GM20000 (cell line): Measurements from ENCODE around the gene ANKRD9.

Experiments used
- DNase-seq: peaks from one replicate; pipeline ENCODE4 v3.0.0; 2012; ENCODE audit warnings: low spot score
- TF ChIP-seq, protein P1 (sequence below): IDR thresholded peaks from 2 replicates; pipeline ENCODE4 v1.5.1; 2012; ENCODE audit warnings: mild to moderate bottlenecking, control low read depth; ENCODE audit errors: extremely low read depth, missing control alignments

ANKRD9 gene

GRCh38 chr14:102539544-102540314 lies 30.2 kb upstream of the ANKRD9 start:
- DNase-seq: no peak
- TF ChIP-seq, protein P1, sequence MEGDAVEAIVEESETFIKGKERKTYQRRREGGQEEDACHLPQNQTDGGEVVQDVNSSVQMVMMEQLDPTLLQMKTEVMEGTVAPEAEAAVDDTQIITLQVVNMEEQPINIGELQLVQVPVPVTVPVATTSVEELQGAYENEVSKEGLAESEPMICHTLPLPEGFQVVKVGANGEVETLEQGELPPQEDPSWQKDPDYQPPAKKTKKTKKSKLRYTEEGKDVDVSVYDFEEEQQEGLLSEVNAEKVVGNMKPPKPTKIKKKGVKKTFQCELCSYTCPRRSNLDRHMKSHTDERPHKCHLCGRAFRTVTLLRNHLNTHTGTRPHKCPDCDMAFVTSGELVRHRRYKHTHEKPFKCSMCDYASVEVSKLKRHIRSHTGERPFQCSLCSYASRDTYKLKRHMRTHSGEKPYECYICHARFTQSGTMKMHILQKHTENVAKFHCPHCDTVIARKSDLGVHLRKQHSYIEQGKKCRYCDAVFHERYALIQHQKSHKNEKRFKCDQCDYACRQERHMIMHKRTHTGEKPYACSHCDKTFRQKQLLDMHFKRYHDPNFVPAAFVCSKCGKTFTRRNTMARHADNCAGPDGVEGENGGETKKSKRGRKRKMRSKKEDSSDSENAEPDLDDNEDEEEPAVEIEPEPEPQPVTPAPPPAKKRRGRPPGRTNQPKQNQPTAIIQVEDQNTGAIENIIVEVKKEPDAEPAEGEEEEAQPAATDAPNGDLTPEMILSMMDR: no peak

DNA sequence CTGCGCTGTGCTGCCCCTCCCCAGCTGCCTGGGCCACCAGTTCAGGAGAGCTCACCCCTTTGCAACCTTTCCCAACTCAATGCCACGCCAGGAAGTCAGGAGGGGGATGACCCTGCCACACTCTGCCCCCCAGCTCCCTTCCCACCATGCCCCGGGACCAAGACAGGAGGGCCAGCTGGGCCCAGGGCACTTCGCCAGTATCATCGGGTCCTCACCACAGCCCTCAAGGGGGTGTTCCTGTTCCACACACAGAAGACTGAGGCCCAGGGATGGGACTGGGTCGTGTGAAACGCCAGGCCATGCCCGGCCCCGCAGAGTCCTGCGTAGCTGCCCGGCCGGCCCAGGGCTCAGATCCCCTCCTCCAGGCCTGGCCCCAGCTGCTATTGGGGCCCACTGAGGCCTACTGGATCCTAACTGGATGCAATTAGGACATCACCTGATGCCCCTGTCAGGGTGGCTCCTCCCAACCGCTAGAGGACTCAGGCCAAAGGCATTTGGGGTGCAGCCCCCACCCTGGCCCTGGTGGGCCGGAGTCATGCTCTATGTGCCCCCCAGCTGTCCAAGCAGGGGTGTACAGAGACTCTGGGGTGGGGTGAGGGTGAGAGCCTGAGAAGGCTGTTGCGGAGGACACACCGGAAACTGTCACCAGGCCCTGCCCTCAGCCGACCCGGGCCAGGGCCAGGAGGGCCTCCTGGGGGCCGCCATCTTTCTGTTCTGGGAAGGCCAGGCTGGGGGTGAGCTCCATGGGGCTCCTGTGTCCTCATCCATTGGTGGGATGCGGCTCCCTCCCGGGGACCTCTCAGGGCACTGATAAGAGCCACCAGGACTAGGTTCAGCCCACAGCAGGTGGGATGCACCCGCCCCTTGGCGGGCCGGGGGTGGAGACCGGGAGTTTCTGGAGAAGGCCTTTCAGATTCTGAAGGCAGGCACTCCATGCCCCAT lies 29.3 kb upstream of the ANKRD9 start:
- TF ChIP-seq, protein P1: no peak
- no peak for DNase-seq

DNA sequence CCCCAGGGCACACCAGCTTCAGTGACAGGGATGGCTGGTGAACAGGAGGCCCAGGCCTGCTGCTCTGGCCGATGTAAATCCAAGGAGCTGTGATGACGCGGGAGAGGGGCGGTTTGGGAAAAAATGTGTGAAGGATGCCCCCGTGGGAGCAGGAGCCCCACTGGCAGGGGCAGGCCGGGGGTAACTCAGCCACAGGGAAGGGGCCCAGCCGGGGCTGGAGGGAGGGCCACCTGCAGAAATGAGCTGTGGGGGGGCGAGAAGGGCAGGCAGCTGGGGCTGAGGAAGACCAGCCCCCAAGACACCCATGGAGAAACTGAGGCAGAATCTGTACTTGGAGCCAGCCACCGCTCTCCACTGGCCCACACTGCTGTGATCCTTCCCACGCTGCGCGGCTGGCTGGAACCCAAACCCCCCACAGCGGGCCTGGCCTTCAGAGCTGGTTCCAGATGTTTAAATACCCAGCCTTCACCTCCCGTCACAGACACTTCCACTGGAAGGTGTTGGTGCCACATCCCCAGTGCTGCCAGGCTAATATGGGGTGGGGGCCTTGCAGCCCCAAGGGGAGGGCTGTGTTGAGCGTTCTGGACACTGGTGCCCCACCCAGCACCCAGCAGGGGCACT lies 28.5 kb upstream of the ANKRD9 start:
- DNase-seq: no peak
- TF ChIP-seq, protein P1: no peak

DNA sequence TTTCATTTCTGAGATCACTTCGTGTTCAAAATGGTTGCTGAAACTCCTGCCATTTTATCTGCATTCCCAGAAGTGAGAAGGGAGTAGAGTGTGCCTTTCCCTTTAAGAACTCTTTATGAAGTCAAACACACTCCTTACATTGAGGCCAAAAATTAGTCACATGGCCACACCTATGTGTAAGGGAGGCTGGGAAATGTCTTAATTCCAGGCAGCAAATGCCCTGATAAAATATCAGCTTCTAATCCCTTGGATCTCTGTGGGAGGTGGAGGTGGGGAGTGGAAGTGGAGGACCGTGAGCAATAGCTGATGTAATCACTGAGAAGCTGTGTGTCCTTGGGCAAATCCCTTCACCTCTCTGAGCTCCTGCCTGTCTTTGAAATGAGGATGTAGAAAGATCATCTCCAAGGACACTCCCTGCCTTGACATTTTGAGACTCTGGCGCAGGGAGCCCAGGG lies 22.7 kb upstream of the ANKRD9 start:
- TF ChIP-seq, protein P1: no peak
- DNase-seq: no peak

- TF ChIP-seq, protein P1: no peak
- no peak for DNase-seq
These were observed 21.4 kb upstream of the ANKRD9 start for GRCh38 chr14:102530828-102531478.

- no peak for DNase-seq
- TF ChIP-seq, protein P1: no peak
These were observed 19.0 kb upstream of the ANKRD9 start for GRCh38 chr14:102528431-102529170.
